Measurements from ENCODE around the gene RAB1B.
A peak's percentile ranks its signal among the peaks of the same experiment; 100 is the strongest.
"Not testable (repeated sequence)": the region's sequence is repeated elsewhere in the genome, so short reads cannot be mapped to it uniquely, and the experiment has no call there.

The RAB1B gene

GRCh38 chr11:66310803-66311440 is 42.5 kb downstream of the RAB1B start:
- DNase-seq: not testable (repeated sequence)

GRCh38 chr11:66311470-66311964 is 43.1 kb downstream of the RAB1B start:
- DNase-seq: no peak

GRCh38 chr11:66311965-66312548 is 43.6 kb downstream of the RAB1B start:
- DNase-seq: peak; percentile 98 to 99

GRCh38 chr11:66312549-66313320 is 44.3 kb downstream of the RAB1B start:
- peak; percentile 99 for DNase-seq

GRCh38 chr11:66313321-66314185 is 45.1 kb downstream of the RAB1B start:
- DNase-seq: no peak

- DNase-seq: no peak
Observed at GRCh38 chr11:66314186-66314501, 45.7 kb downstream of the RAB1B start.

- DNase-seq: no peak
Observed at GRCh38 chr11:66314561-66315497, 46.4 kb downstream of the RAB1B start.

- DNase-seq: no peak
Observed at GRCh38 chr11:66315498-66315885, 47.1 kb downstream of the RAB1B start.

- no peak for DNase-seq
Observed at GRCh38 chr11:66315921-66316811, 47.7 kb downstream of the RAB1B start.

GRCh38 chr11:66316849-66317251 is 48.4 kb downstream of the RAB1B start, which contains the start of gene CD248:
Gene CD248, minus strand, starts transcription at chr11:66317044. Its CDS starts 17 bp downstream, at chr11:66317027.
- DNase-seq: peak in 1 of 2 donors; percentile 17

GRCh38 chr11:66317322-66317722 is 48.9 kb downstream of the RAB1B start:
- DNase-seq: peak; percentile 39 to 72

- peak; percentile 74 to 89 for DNase-seq
Observed at GRCh38 chr11:66317723-66318599, 49.5 kb downstream of the RAB1B start.

- DNase-seq: no peak
Observed at GRCh38 chr11:66318600-66318970, 50.1 kb downstream of the RAB1B start.

- not testable (repeated sequence) for DNase-seq
Observed at GRCh38 chr11:66320289-66320688, 51.9 kb downstream of the RAB1B start.

GRCh38 chr11:66320748-66321147 is 52.3 kb downstream of the RAB1B start:
- DNase-seq: not testable (repeated sequence)

- DNase-seq: no peak
Observed at GRCh38 chr11:66321606-66322005, 53.2 kb downstream of the RAB1B start.

- no peak for DNase-seq
Observed at GRCh38 chr11:66322732-66323427, 54.4 kb downstream of the RAB1B start.

- DNase-seq: no peak
Observed at GRCh38 chr11:66323684-66324083, 55.2 kb downstream of the RAB1B start.

GRCh38 chr11:66324664-66325063 is 56.2 kb downstream of the RAB1B start:
- DNase-seq: no peak

Measured in CD4-positive, alpha-beta T cell treated with Interleukin-1 beta for 1 hour (primary cell).